G401.6 (cell line): ENCODE measurements around the gene MACF1.
"Not testable (repeated sequence)": the region's sequence is repeated elsewhere in the genome, so short reads cannot be mapped to it uniquely, and the experiment has no call there.

Experiments used
- FAIRE-seq: peaks from 2 replicates; lab custom pipeline; 2012; peaks lifted over from hg19 to GRCh38; lab: Jason Lieb, UNC

Gene MACF1

DNA sequence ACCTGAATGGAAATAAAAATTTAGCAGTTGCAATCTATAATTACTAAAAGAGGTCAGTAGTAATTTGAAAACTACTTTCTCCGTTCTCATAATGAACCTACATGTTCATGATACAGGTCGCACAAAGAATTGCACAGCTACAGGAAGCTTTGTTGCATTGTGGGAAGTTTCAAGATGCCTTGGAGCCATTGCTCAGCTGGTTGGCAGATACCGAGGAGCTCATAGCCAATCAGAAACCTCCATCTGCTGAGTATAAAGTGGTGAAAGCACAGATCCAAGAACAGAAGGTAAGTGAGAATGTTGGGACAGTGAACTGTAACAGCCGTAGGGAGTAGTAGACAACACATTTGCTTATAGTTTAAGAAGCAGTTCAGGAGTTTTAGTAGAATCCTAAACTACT, 218.1 kb downstream of the MACF1 start:
- no peak for FAIRE-seq

DNA sequence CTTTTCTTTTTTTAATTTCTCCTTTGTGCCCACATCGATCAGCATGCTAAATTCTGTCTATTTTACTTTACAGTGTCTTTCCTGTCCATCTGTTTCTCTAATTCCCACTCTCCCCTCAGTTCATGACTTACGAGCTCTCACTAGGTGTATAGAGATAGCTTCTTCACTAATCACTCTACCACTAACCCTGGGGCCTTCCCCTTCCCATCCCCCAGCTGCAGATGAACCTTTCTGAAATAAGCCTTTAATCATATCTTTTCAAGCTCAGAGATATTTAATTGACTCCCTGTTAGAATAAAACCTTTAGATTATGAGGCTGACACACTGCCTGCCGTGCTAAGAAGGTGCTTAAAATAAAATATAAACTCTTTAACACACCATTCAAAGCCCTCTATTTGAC, 220.7 kb downstream of the MACF1 start:
- FAIRE-seq: no peak

DNA sequence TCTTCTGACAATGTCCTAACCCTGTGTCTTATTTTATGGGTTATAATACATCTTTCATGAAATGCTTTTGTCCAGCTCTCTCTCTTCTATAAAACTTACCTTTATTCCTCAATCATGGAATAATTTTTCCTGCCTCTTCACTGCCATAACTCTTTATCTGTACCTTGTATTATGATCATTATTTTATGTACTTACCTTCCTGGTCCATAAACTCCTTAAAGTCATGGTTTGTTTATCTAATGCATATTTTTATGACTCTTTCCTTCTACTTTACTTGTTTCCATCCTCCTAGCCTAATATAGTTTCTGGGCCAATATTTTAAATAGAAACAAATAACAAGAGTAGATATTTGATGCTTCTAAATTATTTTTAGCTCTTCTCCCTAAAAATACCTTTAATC, 221.1 kb downstream of the MACF1 start:
- no peak for FAIRE-seq

DNA sequence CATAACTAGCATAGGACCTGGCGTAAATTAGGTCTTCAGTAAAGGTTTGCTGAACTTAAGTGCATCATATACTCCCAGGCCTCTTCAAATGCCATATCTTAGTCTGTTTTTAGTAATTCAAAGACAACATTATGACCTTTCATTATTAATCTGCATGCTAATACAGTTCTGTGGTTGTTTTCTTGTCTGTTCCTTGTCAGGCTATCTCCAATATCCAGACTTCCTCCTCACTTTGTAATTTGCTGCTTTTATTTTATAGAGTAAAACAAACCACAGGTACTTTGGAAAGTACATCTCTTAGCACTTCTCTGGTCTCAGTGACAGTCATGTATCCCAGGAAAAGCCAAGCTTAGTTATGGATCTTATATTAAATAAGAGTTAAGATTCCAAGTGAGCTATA, 221.9 kb downstream of the MACF1 start:
- FAIRE-seq: no peak

DNA sequence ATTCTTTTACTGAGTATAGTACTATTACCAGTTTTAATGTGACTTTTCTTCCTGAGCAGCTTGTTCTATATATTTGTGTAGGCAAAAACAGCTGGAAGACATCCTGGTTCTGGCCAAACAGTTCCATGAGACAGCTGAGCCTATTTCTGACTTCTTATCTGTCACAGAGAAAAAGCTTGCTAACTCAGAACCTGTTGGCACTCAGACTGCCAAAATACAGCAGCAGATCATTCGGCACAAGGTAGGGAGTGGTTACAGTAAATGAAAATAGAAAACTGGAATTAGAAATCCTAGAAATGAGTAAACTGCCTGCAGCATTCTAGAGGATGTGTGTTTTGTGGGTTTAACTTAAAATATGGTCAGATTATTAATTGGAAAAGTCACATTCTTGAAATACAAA, 222.9 kb downstream of the MACF1 start:
- FAIRE-seq: no peak

DNA sequence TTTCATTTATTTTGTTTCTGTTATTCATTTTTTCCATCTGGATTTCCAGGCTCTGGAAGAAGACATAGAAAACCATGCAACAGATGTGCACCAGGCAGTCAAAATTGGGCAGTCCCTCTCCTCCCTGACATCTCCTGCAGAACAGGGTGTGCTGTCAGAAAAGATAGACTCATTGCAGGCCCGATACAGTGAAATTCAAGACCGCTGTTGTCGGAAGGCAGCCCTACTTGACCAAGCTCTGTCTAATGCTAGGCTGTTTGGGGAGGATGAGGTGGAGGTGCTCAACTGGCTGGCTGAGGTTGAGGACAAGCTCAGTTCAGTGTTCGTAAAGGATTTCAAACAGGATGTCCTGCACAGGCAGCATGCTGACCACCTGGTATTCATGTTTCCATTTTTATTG, 223.4 kb downstream of the MACF1 start:
- no peak for FAIRE-seq

DNA sequence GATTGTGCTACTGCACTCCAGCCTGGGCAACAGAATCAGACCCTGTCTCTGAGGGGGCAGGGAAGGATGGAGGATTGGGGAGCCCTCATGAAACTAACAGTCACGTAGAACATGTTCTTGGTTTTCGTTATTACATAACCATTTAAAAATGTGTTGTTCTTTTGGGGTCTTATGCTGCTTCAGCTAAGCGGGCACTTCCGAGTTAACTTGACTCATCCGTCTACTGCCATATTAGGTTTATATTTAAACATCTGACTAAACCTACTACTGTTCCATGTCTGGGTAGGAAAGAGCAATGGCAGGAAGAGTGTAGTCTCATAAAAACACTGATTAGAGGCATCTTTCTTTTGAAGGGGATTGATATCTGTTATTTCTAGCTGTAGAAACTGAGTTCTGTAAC, 227.4 kb downstream of the MACF1 start:
- FAIRE-seq: no peak

DNA sequence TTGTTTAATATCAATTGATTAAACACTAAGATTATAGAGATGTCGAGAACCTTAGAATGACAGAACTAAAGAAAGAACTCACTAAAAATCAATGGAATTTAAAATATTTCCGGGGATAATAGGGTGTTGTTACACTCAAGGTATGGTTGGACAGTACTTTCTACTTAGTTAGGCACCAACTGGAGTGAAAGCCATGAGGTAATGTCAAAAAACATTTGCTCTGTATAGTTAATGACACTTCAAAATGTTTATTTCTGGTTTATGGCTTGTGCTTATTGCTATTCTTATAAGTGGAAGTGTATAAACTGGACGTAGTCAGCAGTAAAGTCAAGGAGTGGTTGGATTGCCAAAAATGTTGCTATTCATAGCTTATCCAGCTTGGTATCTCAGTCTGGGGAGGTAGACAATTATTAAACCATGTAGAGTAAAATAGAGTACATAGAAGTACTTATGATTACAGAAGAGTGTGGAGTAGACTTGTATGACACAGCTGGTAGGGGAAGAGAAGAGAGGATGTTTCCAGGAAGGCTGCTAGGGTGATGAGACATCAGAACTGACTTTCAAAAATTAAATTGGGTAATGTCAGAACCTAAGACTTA, 230.4 kb downstream of the MACF1 start:
- no peak for FAIRE-seq

DNA sequence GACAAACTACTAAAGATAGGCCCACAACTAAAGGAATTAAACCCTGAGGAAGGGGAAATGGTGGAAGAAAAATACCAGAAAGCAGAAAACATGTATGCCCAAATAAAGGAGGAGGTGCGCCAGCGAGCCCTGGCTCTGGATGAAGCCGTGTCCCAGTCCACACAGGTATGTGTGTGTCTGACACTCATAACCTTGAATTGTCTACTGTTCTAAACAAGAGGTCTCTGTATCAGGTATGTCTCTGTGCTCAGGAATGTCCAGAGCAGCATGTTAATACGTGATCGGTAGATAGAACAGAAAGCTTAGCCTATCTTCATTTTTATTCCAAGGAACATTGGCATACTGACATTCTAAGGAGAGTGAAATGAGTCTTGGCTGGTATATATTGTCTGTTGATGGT, 231.1 kb downstream of the MACF1 start:
- FAIRE-seq: no peak

DNA sequence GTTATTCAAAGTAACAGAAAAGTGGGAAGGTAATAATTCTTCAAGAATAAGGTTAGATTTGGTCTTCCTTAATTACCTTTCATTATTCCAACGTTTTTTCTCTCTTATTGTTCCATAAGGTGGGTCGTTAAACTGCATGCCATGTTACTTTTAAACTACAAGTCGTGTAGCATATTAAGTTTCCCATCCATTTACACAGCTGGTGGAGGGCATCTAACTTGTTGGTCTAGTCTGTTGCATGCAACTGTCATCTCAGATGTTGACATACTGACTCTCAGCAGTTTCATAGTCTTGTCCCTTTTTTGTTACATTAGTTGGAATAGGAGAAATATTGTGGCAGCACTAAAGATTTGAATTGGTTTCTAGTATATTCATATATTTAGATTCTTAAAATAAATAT, 232.3 kb downstream of the MACF1 start:
- FAIRE-seq: no peak

DNA sequence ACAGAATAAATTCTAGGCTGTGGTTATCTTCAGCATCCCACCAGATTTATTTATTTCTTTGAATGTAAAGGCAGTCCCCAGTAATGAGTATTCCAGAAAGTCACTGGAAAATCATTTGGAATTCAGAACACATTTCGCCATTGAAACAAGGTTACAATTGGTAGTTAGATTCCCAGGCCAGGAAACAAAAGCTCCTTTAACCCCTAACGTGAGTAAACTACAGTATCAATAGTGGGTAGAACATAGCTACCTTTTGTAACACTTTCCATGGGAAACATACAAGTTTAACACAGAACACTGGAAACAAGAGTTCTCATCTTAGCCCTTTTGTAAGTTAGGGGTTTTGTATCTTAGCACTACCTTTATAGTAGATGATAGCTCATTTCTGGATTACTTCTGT, 233.5 kb downstream of the MACF1 start:
- FAIRE-seq: no peak

DNA sequence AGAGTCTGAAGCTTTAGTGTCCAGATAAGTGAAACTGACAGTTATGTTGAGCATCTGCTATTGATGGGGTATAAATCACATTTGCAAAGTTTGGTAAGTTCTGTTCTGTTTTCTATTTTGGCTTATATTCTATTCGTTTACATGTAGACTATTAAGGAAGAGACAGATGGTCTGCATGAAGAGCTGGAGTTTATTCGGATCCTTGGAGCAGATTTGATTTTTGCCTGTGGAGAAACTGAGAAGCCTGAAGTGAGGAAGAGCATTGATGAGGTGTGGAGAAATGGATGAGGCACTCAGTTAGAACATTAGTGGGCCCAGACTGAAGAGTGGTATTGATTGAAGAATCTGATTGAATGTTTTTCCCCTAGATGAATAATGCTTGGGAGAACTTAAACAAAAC, 236.4 kb downstream of the MACF1 start:
- no peak for FAIRE-seq

DNA sequence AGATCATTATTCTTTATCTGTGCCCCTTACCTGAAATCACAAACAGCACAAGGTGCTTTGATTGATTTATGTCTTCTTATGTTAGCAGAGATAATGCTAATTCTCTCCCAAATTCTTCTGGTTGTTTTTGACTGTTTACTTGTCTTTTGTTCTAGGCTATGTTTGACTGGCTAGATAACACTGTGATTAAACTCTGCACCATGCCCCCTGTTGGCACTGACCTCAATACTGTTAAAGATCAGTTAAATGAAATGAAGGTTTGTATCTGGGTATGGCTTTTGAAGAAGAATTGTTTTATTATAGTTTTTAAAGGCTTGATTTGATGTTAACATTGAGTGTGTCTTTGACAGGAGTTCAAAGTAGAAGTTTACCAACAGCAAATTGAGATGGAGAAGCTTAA, 237.3 kb downstream of the MACF1 start:
- no peak for FAIRE-seq

DNA sequence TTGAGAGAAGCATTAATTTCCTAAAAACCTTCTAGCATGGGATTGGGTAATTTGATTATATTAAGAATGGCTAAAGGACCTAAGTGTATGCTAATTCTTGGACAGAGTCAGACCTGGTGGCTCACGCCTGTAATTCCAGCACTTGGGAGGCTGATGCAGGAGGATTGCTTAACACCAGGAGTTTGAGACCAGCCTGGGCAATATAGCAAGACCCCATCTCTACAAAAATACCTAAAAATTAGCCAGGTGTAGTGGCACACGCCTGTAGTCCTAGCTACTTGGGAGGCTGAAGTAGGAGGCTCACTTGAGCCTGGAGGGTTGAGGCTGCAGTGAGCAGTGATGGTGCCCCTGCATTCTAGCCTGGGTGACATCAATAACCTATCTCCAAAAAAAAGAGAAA, 241.1 kb downstream of the MACF1 start:
- FAIRE-seq: no peak

DNA sequence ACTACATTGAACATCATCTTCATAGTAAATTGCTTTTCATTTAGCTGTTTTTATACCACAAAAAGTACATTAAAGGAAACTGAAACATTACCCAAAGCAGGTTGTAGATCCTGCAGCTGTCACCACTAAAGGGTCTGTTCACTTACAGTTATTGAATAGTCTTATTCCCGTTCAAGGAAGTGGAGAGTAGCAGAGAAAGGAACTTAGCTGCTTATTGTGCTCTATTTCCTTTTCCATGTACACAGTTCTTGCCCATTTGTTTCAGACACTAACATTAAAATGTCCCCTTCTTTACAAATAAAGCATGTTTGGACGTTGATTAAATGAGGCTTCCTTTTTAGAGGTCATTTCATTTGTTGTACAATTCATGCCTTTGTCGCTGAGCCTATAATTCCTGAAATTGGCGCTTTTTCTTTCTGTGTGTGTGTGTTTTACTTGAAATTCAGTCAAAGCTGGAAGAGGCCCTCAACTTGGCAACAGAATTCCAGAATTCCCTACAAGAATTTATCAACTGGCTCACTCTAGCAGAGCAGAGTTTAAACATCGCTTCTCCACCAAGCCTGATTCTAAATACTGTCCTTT, 242.6 kb downstream of the MACF1 start:
- FAIRE-seq: no peak

DNA sequence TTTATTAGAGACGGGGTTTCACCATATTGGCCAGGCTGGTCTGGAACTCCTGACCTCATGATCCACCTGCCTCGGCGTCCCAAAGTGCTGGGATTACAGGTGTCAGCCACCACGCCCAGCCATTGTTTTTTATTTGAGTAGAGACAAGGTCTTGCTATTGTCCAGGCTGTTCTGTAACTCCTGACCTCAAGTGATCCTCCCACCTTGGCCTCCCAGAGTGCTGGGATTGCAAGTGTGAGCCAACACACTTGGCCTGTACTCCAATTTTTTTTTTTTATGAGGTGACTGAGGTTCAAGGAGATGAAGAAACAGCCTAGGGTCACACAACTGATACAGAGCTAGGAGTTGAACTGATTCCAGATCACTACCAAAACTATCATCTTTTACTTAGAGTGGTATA, 245.5 kb downstream of the MACF1 start:
- FAIRE-seq: not testable (repeated sequence)

DNA sequence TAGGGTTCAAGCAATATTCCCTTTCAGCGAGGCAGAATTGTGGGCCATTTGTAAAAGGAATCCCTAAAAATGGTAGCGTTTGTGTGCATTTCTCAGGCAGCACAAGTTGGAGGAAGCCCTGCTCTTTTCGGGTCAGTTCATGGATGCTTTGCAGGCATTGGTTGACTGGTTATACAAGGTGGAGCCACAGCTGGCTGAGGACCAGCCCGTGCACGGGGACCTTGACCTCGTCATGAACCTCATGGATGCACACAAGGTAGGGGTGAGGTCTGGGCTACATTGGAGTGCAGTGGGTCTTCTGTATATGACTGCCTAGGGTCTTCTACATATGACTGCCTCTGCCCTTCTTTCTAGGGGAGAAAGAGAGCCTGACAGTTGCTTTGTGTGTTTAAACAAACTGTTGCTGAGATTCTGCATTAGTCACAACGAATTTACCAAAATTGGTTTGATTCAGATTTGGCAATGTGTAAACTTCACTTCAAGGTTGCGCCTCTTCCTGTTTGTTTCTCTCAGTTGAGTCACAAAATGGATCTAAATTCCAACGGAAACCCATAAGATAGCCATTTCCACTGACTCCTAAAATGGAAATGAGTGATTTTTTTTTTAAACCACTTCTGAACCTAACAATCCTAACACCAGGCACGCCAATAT, 246.6 kb downstream of the MACF1 start:
- no peak for FAIRE-seq

DNA sequence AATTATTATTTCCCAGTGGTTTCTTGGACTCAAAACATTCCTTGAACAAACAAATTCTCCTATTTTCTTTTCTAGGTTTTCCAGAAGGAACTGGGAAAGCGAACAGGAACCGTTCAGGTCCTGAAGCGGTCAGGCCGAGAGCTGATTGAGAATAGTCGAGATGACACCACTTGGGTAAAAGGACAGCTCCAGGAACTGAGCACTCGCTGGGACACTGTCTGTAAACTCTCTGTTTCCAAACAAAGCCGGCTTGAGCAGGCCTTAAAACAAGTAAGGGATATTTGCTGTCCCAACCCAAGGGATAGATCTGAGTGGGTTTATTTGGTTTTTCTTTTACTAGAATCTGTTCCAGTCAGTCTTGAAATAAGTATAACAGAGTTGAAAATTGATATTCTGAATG, 247.6 kb downstream of the MACF1 start:
- no peak for FAIRE-seq

DNA sequence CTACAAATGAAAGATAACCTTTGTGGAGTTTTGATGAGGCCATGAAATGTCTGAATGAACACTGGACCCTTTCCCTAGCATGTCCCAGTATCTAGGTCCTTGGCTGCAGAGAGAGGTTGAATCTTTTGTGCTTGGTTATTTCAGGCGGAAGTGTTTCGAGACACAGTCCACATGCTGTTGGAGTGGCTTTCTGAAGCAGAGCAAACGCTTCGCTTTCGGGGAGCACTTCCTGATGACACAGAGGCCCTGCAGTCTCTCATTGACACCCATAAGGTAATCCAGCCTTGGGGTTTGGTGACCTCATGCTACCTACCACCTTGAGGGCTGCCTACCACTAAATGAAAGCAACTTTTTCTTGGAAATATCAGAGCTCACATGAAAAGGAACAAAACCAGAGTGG, 248.0 kb downstream of the MACF1 start:
- FAIRE-seq: no peak

DNA sequence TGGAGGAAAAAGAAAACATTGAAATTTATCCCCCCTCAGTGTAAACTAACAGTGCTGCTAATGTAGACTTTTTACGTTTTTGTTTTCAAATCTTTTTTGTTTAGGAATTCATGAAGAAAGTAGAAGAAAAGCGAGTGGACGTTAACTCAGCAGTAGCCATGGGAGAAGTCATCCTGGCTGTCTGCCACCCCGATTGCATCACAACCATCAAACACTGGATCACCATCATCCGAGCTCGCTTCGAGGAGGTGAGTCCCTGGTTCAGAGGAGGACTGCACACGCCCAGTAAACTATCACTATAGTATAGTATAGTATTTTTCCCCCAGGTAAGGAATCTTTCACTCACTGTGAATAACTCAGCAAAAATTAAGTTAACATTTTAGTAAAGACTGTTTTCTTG, 249.1 kb downstream of the MACF1 start:
- FAIRE-seq: no peak

DNA sequence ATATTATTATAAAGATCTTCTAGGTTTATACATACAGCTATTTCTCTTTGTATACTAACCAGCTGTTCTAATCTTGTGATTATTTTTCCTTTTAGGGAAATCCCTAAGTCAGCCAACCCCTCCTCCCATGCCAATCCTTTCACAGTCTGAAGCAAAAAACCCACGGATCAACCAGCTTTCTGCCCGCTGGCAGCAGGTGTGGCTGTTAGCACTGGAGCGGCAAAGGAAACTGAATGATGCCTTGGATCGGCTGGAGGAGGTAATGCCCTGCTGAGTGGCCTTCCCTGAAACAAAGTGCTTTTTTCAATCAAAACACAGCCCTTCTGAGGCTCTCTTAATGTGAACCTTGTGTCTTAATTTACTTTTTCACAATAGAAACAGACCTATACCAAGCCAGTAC, 254.5 kb downstream of the MACF1 start:
- FAIRE-seq: no peak

DNA sequence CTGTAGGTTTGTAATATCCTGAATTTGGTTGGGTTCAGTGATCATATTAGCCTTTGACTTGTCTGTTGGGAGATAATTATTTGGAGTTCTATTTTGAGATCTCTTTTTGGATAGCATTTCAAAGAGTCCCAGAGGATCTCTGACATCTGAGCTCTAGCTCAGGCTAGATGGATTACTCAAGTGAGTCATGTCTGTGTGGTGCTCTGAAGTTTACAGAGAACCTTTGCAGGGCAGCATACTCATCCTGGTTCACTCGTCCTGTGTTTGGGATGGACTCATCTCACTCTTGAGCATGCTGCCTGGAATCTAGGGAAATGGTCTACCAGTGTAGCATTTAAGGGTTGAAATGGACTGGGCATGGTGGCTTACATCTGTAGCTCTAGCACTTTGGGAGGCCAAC, 257.6 kb downstream of the MACF1 start:
- no peak for FAIRE-seq

DNA sequence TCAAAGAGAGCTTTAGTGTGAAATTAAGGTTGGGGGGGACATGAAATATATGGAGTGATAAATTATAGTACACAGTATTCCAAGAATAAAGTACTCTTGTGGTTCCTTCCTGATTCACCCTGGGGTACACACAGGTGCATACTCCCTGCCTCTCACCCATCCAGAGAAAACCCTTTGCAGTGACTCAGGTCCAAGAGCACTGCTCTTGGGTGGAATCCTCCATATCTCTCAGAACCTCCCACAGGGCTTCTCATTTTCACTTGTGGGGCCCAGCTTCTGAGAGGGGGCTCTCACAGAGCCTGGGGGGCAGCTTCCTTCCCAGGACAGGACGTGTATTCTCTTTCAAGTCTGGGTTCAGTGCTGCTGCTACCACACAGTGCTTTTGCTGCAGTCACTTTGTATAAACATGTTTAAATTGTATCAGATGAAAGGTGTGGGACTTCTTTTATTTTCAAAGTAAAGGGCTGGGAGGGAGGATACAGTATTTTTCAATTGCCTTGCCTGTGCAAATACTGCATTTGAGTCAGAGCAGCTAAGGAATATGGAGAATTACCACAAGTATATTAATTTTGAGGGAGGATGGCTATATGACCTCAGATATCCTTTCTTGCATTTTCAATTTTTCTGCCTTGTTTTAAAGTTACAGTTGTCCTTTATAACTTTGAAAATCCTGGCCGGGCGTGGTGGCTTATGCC, 262.1 kb downstream of the MACF1 start:
- FAIRE-seq: no peak
